Right kidney (tissue), 1 donor: Measurements from ENCODE around the gene STING1.

Source experiments
- DNase-seq: peaks from one replicate; pipeline ENCODE4 v3.0.0-alpha.2; 2016

Gene STING1

GRCh38 chr5:139439013-139439903 lies 43.3 kb downstream of the STING1 start, which contains the start of gene DNAJC18:
Gene DNAJC18 (minus strand): TSS chr5:139439525. CDS start chr5:139439445, 80 bp downstream.
- DNase-seq, result peak; percentile 91

GRCh38 chr5:139438707-139439012 lies 43.9 kb downstream of the STING1 start:
- peak; percentile 40 for DNase-seq

GRCh38 chr5:139435676-139436075 lies 46.9 kb downstream of the STING1 start:
- DNase-seq, result no peak

- no peak for DNase-seq
Observed at GRCh38 chr5:139431706-139432105, 50.9 kb downstream of the STING1 start.

- DNase-seq, result no peak
Observed at GRCh38 chr5:139430015-139430414, 52.5 kb downstream of the STING1 start.

- DNase-seq, result no peak
Observed at GRCh38 chr5:139426203-139426885, 56.2 kb downstream of the STING1 start.
